HUES48 (cell line): Measurements from ENCODE around the gene MTCP1.

ENCODE experiments used
- H3K27ac ChIP-seq: one replicate; pipeline ENCODE4 v1.7.0; 2013; ENCODE audit warnings: low read depth, low read length, inconsistent platforms
- H3K27me3 ChIP-seq: 2 replicates; pipeline ENCODE4 v1.6.1; 2013; ENCODE audit warnings: mild to moderate bottlenecking, low read length; ENCODE audit not compliant: control insufficient read depth, insufficient read depth
- H3K36me3 ChIP-seq: 2 replicates; pipeline ENCODE4 v1.6.1; 2013; ENCODE audit warnings: low read length; ENCODE audit not compliant: control insufficient read depth, insufficient read depth
- H3K4me1 ChIP-seq: 2 replicates; pipeline ENCODE4 v1.6.1; 2013; ENCODE audit warnings: mild to moderate bottlenecking, low read length; ENCODE audit not compliant: control insufficient read depth, insufficient read depth
- H3K4me3 ChIP-seq: 2 replicates; pipeline ENCODE4 v1.5.1; 2013; ENCODE audit warnings: mild to moderate bottlenecking, low read depth, low read length
- H3K9ac ChIP-seq: 2 replicates; pipeline ENCODE4 v1.6.1; 2013; ENCODE audit warnings: mild to moderate bottlenecking, low read depth, low read length, moderate library complexity
- H3K9me3 ChIP-seq: 2 replicates; pipeline ENCODE4 v1.6.1; 2013; ENCODE audit warnings: low read length; ENCODE audit not compliant: control insufficient read depth, insufficient read depth

Gene MTCP1

DNA sequence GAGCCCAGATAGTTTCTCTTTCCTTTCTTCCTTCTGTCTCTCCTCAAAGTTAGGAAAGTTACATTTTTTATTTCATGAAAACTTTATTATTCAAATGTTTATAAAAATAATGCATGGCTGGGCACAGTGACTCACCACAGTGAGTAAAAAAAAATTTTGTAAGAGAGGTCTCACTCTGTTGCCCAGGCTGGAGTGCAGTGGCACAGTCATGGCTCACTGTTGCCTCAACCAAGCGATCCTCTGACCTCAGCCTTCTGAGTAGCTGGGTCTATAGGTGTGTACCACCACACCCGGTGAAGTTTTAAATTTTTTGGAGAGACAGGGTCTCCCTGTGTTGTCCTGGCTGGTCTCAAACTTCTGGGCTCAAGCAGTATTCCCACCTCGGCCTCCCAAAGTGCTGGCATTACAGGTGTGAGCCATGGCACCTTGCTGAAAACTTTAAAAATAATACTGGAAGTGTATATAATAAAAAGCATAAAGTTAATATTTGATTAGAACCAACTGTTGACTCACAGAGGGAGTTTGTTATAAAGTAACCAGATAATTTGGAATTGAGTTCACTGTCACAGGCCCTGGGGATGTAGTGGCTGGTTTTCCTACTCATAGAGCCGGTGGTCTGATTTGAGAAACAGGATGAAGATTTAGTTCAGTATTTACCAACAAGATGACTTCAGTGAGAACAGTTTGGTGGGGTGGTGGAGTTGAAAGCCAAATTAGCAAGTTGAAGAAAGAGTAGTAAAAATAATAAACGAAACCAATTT, 18.0 kb downstream of the MTCP1 start:
- no peaks in the 10 kb centered on the region for H3K27me3 ChIP-seq
- H3K27ac ChIP-seq = no peak overlapping the region
- no peak overlapping the region for H3K9ac ChIP-seq
- peaks cover 38% of the 10 kb centered on the region for H3K9me3 ChIP-seq
- H3K4me3 ChIP-seq = no peak overlapping the region
- no peaks in the 10 kb centered on the region for H3K36me3 ChIP-seq
- 0 out of 2 replicates have a peak, but pooled peaks cover 3% of the 10 kb centered on the region for H3K4me1 ChIP-seq

DNA sequence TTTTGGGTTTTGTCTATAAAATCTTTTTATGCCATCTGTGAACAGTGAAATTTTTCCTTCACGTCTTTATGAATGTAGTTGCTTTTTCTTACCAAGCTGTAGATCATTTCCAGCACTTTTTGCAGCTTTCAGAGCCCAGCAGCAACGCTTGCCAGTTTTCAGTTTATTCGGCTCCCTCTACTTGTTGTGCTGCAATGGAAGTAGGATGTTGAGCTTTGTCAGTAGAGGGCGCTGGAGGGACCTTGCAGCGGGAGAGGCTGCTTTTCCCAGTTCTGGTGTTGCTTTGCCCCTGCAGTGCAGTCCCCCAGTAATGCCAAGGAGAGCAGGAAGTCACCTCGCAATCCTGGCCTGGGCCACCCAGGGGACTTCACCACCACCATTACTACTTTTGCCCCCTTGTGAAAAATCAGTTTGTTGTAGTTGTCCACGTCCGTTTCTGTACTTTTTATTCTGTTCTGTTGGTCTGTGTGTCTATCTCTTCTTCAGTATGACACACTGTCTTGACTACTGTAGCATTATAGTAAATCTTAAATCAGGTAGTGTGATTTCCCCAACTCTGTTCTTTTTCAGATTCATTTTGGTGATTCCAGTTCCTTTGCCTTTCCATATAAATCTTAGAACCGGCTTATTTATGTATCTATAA, 21.8 kb downstream of the MTCP1 start:
- no peaks in the 10 kb centered on the region for H3K27me3 ChIP-seq
- no peaks in the 10 kb centered on the region for H3K4me1 ChIP-seq
- H3K9ac ChIP-seq = no peak overlapping the region
- no peak overlapping the region for H3K27ac ChIP-seq
- H3K9me3 ChIP-seq = peaks cover 32% of the 10 kb centered on the region
- no peaks in the 10 kb centered on the region for H3K36me3 ChIP-seq
- no peak overlapping the region for H3K4me3 ChIP-seq

DNA sequence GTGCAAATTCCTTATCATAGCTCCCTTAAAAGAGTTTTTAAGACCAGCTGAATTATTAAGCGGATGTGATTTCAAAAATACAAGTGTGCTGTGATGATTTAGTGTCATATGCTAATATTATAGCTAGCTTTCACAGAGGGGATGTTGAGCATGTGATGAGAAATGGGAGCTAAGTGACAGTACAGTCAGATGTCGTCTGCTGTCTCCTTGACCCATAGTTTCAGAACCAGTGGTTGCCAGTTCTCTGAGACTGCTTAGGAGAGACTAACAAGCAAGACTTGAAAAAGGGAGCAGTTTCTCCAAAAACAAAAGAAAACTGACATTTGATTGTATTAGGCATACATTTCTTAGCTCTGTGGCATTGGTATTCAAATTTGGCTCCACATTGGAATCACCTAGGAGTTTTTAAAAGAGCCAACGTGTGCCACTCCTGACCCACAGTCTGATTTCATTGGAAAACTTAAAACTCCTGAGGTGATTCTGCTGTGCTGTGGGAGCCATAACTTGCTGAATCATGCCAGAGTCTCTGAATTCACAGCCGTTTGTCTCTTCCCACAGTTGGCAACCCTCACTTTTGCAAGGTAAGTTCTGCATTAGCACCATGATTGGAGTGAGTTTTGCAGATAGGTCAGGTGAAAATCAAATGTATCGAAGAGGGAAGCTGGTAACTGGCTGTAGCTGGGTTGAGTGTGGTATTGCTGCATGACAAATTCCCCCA, 24.0 kb downstream of the MTCP1 start:
- Histone ChIP-seq H3K27ac (no peak overlapping the region), H3K9ac (no peak overlapping the region), H3K4me1 (no peaks in the 10 kb centered on the region)

GRCh38 chrX:155046129-155046810, 24.7 kb downstream of the MTCP1 start:
- no peaks in the 10 kb centered on the region for H3K4me1 ChIP-seq
- H3K9ac ChIP-seq = no peak overlapping the region
- no peak overlapping the region for H3K27ac ChIP-seq
- no peaks in the 10 kb centered on the region for H3K27me3 ChIP-seq
- peaks cover 28% of the 10 kb centered on the region for H3K9me3 ChIP-seq
- no peaks in the 10 kb centered on the region for H3K36me3 ChIP-seq
- no peak overlapping the region for H3K4me3 ChIP-seq

More for the DNA sequence above, 24.0 kb downstream of the MTCP1 start:
- Histone ChIP-seq H3K27me3 (no peaks in the 10 kb centered on the region), H3K36me3 (no peaks in the 10 kb centered on the region), H3K9me3 (peaks cover 34% of the 10 kb centered on the region), H3K4me3 (no peak overlapping the region)

GRCh38 chrX:155035688-155036087, 35.2 kb downstream of the MTCP1 start:
- Histone ChIP-seq H3K36me3 (peaks cover 6% of the 10 kb centered on the region; the same call in 1 of the 2 replicates), H3K27ac (no peak overlapping the region)

DNA sequence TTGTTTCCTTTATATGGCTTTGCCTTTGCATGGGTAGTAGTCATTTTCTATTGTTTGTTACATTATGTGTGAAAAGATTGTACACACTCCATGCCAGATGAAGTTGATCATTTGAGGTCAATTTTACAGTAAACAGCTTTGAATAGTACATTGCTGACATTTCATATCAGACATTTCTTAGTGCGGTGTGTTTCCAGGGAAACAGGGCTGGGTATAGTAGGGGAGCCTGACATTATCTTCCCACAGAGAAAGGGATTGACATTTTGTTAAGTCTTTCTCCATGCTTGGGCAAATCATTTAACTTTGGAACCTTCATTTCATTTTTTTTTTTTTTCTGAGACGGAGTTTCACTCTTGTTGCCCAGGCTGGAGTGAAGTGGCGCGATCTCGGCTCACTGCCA, 39.3 kb downstream of the MTCP1 start:
- Histone ChIP-seq H3K36me3 (peaks cover 6% of the 10 kb centered on the region; the same call in 1 of the 2 replicates), H3K27me3 (no peaks in the 10 kb centered on the region), H3K4me3 (no peak overlapping the region), H3K9ac (no peak overlapping the region), H3K4me1 (peaks cover 7% of the 10 kb centered on the region; the same call in 1 of the 2 replicates), H3K9me3 (peaks cover 39% of the 10 kb centered on the region), H3K27ac (no peak overlapping the region)

More at GRCh38 chrX:155035688-155036087, 35.2 kb downstream of the MTCP1 start:
- Histone ChIP-seq H3K27me3 (no peaks in the 10 kb centered on the region), H3K4me3 (no peak overlapping the region), H3K4me1 (no peaks in the 10 kb centered on the region), H3K9ac (no peak overlapping the region), H3K9me3 (peaks cover 51% of the 10 kb centered on the region)

DNA sequence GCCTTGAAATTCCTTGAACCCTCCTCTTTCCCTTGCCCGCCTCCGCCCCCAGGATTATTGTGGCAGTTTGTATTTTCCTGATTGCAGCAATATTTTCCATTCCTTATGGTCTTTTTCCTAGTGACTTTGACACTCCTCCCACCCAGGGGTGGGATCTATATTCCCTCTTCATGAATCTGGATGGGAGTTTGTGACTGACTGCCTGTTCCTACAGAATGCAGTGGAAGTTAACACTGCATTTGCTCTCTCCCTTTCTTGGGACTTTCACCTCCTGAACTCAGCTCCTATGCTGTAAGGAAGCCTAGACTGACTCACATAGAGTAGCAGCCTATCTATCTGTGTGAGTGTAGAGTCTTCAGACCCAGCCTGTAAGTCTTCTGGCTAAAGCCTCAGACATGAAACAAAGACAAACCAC, 42.1 kb downstream of the MTCP1 start:
- no peak overlapping the region for H3K4me3 ChIP-seq
- H3K9ac ChIP-seq = no peak overlapping the region
- no peak overlapping the region for H3K27ac ChIP-seq
- peaks cover 7% of the 10 kb centered on the region; the same call in 1 of the 2 replicates for H3K4me1 ChIP-seq
- peaks cover 18% of the 10 kb centered on the region for H3K9me3 ChIP-seq
- H3K27me3 ChIP-seq = no peaks in the 10 kb centered on the region
- 0 out of 2 replicates have a peak, but pooled peaks cover 2% of the 10 kb centered on the region for H3K36me3 ChIP-seq

DNA sequence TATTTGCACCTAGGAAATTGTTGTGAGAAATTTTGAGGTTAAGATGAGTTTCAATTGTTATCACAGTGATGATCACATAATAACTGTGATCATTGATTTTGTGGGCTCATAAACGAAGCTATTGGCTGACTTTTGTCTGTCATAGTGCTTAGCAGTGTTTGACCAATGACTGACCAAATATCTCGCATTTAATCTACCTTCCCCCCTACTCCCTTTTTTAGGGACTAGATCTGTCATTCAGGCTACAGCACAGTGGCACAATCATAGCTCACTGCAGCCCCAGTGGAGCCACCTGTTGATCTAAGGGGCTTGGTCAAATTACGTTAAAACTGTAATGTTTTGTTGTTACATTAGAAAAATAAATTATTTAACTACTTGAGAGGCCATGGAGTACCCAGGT, 42.8 kb downstream of the MTCP1 start:
- H3K27ac ChIP-seq = peak overlapping the region; percentile 94
- no peaks in the 10 kb centered on the region for H3K36me3 ChIP-seq
- H3K4me3 ChIP-seq = peak overlapping the region; percentile 76
- no peak overlapping the region for H3K9ac ChIP-seq
- H3K27me3 ChIP-seq = no peaks in the 10 kb centered on the region
- H3K9me3 ChIP-seq = peaks cover 13% of the 10 kb centered on the region; the same call in 1 of the 2 replicates
- peaks cover 7% of the 10 kb centered on the region; the same call in 1 of the 2 replicates for H3K4me1 ChIP-seq

GRCh38 chrX:155027509-155028066, 43.3 kb downstream of the MTCP1 start:
- Histone ChIP-seq H3K27ac (peak overlapping the region; percentile 94), H3K4me3 (peak overlapping the region; percentile 76), H3K36me3 (no peaks in the 10 kb centered on the region), H3K27me3 (no peaks in the 10 kb centered on the region), H3K9ac (peak overlapping the region; percentile 90), H3K9me3 (peaks cover 13% of the 10 kb centered on the region; the same call in 1 of the 2 replicates), H3K4me1 (peaks cover 7% of the 10 kb centered on the region; the same call in 1 of the 2 replicates)
